ENCODE results near the gene GDE1.

GDE1 gene

DNA sequence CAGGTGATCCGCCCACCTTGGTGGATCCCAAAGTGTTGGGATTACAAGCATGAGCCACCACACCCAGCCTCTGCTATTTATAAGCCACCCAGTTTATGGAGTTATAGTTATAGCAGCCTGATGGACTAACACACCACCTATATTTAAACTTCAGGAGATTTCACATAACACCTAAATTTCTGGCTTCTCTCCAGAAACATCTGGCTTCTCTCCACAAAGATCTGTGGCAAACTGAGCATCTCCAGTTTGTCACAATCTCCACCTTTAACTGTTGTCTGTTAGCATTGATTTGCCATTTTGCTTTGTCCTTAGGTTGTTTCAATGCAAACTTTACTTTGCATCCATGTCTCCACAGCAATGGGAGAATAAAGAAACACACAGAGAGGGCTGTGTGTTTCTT lies 39.6 kb downstream of the GDE1 start (continued):
- TF ChIP-seq, protein P1, sequence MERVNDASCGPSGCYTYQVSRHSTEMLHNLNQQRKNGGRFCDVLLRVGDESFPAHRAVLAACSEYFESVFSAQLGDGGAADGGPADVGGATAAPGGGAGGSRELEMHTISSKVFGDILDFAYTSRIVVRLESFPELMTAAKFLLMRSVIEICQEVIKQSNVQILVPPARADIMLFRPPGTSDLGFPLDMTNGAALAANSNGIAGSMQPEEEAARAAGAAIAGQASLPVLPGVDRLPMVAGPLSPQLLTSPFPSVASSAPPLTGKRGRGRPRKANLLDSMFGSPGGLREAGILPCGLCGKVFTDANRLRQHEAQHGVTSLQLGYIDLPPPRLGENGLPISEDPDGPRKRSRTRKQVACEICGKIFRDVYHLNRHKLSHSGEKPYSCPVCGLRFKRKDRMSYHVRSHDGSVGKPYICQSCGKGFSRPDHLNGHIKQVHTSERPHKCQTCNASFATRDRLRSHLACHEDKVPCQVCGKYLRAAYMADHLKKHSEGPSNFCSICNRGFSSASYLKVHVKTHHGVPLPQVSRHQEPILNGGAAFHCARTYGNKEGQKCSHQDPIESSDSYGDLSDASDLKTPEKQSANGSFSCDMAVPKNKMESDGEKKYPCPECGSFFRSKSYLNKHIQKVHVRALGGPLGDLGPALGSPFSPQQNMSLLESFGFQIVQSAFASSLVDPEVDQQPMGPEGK (CRISPR knock-in tag; IDR thresholded peaks at IDR 0.05; ENCODE audit: borderline replicate concordance) = no peak
- TF ChIP-seq PPARA (CRISPR knock-in tag; IDR thresholded peaks at IDR 0.05; ENCODE audit: borderline replicate concordance) (no peak), ZFP3 (CRISPR knock-in tag; IDR thresholded peaks at IDR 0.05) (no peak)
- TF ChIP-seq, protein P2, sequence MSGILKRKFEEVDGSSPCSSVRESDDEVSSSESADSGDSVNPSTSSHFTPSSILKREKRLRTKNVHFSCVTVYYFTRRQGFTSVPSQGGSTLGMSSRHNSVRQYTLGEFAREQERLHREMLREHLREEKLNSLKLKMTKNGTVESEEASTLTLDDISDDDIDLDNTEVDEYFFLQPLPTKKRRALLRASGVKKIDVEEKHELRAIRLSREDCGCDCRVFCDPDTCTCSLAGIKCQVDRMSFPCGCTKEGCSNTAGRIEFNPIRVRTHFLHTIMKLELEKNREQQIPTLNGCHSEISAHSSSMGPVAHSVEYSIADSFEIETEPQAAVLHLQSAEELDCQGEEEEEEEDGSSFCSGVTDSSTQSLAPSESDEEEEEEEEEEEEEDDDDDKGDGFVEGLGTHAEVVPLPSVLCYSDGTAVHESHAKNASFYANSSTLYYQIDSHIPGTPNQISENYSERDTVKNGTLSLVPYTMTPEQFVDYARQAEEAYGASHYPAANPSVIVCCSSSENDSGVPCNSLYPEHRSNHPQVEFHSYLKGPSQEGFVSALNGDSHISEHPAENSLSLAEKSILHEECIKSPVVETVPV (CRISPR knock-in tag; IDR thresholded peaks at IDR 0.05) = no peak

GRCh38 chr16:19481769-19482168 lies 40.1 kb downstream of the GDE1 start:
- no peak for ATAC-seq
- TF ChIP-seq TOX (CRISPR knock-in tag; IDR thresholded peaks at IDR 0.05; ENCODE audit: borderline replicate concordance) (no peak), ZFP30 (CRISPR knock-in tag; IDR thresholded peaks at IDR 0.05) (no peak), ZNF70 (CRISPR knock-in tag; IDR thresholded peaks at IDR 0.05) (no peak), CSDC2 (CRISPR knock-in tag; IDR thresholded peaks at IDR 0.05) (no peak), PPARA (CRISPR knock-in tag; IDR thresholded peaks at IDR 0.05; ENCODE audit: borderline replicate concordance) (no peak), ESRRG (CRISPR knock-in tag; IDR thresholded peaks at IDR 0.05) (no peak), GLIS3 (CRISPR knock-in tag; IDR thresholded peaks at IDR 0.05) (no peak), ZFP3 (CRISPR knock-in tag; IDR thresholded peaks at IDR 0.05) (no peak), ZNF565 (CRISPR knock-in tag; conservative IDR thresholded peaks at IDR 0.05; ENCODE audit: low read depth) (no peak)
- TF ChIP-seq, protein P1 (CRISPR knock-in tag; IDR thresholded peaks at IDR 0.05; ENCODE audit: borderline replicate concordance) = no peak

GRCh38 chr16:19481296-19481695 lies 40.6 kb downstream of the GDE1 start:
- TF ChIP-seq BACH2 (CRISPR knock-in tag; IDR thresholded peaks at IDR 0.05; ENCODE audit: borderline replicate concordance) = no peak
- TF ChIP-seq TOX (CRISPR knock-in tag; IDR thresholded peaks at IDR 0.05; ENCODE audit: borderline replicate concordance) = no peak
- TF ChIP-seq SNAI2 (CRISPR knock-in tag; IDR thresholded peaks at IDR 0.05) = no peak
- TF ChIP-seq, protein P2 (CRISPR knock-in tag; IDR thresholded peaks at IDR 0.05) = no peak
- TF ChIP-seq TSHZ2 (CRISPR knock-in tag; IDR thresholded peaks at IDR 0.05) = no peak
- no peak for TF ChIP-seq OSR1 (CRISPR knock-in tag; IDR thresholded peaks at IDR 0.05)
- TF ChIP-seq, protein P3, sequence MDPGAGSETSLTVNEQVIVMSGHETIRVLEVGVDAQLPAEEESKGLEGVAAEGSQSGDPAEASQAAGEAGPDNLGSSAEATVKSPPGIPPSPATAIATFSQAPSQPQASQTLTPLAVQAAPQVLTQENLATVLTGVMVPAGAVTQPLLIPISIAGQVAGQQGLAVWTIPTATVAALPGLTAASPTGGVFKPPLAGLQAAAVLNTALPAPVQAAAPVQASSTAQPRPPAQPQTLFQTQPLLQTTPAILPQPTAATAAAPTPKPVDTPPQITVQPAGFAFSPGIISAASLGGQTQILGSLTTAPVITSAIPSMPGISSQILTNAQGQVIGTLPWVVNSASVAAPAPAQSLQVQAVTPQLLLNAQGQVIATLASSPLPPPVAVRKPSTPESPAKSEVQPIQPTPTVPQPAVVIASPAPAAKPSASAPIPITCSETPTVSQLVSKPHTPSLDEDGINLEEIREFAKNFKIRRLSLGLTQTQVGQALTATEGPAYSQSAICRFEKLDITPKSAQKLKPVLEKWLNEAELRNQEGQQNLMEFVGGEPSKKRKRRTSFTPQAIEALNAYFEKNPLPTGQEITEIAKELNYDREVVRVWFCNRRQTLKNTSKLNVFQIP (CRISPR knock-in tag; IDR thresholded peaks at IDR 0.05; ENCODE audit: borderline replicate concordance, low read depth) = no peak
- TF ChIP-seq ZFP30 (CRISPR knock-in tag; IDR thresholded peaks at IDR 0.05) = no peak
- no peak for TF ChIP-seq PPARA (CRISPR knock-in tag; IDR thresholded peaks at IDR 0.05; ENCODE audit: borderline replicate concordance)
- no peak for TF ChIP-seq ARNTL (CRISPR knock-in tag; IDR thresholded peaks at IDR 0.05; ENCODE audit: borderline replicate concordance, low read depth)
- TF ChIP-seq ESRRG (CRISPR knock-in tag; IDR thresholded peaks at IDR 0.05) = no peak
- no peak for TF ChIP-seq ZNF8 (CRISPR knock-in tag; IDR thresholded peaks at IDR 0.05)
- no peak for TF ChIP-seq RARB (CRISPR knock-in tag; IDR thresholded peaks at IDR 0.05)
- TF ChIP-seq, protein P1 (CRISPR knock-in tag; IDR thresholded peaks at IDR 0.05; ENCODE audit: borderline replicate concordance) = no peak
- no peak for TF ChIP-seq GLIS3 (CRISPR knock-in tag; IDR thresholded peaks at IDR 0.05)
- TF ChIP-seq ZNF70 (CRISPR knock-in tag; IDR thresholded peaks at IDR 0.05) = no peak
- TF ChIP-seq, protein P4, sequence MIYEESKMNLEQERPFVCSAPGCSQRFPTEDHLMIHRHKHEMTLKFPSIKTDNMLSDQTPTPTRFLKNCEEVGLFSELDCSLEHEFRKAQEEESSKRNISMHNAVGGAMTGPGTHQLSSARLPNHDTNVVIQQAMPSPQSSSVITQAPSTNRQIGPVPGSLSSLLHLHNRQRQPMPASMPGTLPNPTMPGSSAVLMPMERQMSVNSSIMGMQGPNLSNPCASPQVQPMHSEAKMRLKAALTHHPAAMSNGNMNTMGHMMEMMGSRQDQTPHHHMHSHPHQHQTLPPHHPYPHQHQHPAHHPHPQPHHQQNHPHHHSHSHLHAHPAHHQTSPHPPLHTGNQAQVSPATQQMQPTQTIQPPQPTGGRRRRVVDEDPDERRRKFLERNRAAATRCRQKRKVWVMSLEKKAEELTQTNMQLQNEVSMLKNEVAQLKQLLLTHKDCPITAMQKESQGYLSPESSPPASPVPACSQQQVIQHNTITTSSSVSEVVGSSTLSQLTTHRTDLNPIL (CRISPR knock-in tag; IDR thresholded peaks at IDR 0.05; ENCODE audit: low read depth) = no peak
- no peak for TF ChIP-seq ZNF565 (CRISPR knock-in tag; conservative IDR thresholded peaks at IDR 0.05; ENCODE audit: low read depth)
- no peak for TF ChIP-seq ZC3H10 (CRISPR knock-in tag; IDR thresholded peaks at IDR 0.05)
- TF ChIP-seq ZFP3 (CRISPR knock-in tag; IDR thresholded peaks at IDR 0.05) = no peak
- no peak for ATAC-seq

All from SK-N-SH treated with all-trans-retinoic acid at 6 μM for 48 hours (cell line).